ENCODE data around the gene CUL5. TPM values are rescaled to one million over a fixed set of nuclear protein-coding genes. Genes with fewer than 3 reads are reported as not detected.

Gene CUL5
- polyA plus RNA-seq, 1 donor (not counting 4 experiments of a cell fraction or from before 2014, with no cell fraction given), result 15.1 TPM

- no peak overlapping the region for H3K4me2 ChIP-seq (ENCODE audit: control insufficient read depth, extremely low read depth, insufficient read depth, low read depth, low read length)
- H3K79me2 ChIP-seq (ENCODE audit: control insufficient read depth, insufficient read depth, low read length), result peaks cover 98% of the 10 kb centered on the region
- H3K9ac ChIP-seq (ENCODE audit: control insufficient read depth, extremely low read depth, insufficient read depth, low read length), result no peak overlapping the region
- H3K27ac ChIP-seq (ENCODE audit: control insufficient read depth, insufficient read depth, low read length), result no peak overlapping the region
- H3K9me3 ChIP-seq (ENCODE audit: control insufficient read depth, low read depth, low read length), result no peaks in the 10 kb centered on the region
- peaks cover 3% of the 10 kb centered on the region for H3K4me1 ChIP-seq (ENCODE audit: control insufficient read depth, extremely low read depth, insufficient read depth, low read length)
- H3K27me3 ChIP-seq (ENCODE audit: control insufficient read depth, extremely low read depth, insufficient read depth, low read length), result no peaks in the 10 kb centered on the region
- DNase-seq (ENCODE audit: low read depth, low spot score) (no peak), FAIRE-seq (no peak)
- peaks cover 0 to 2% of the 10 kb centered on the region in 2 experiments for H3K36me3 ChIP-seq (ENCODE audit: control insufficient read depth in 2 of 2, extremely low read depth in 1 of 2, insufficient read depth in 2 of 2, low read length in 2 of 2)
- H4K20me1 ChIP-seq (ENCODE audit: control insufficient read depth, extremely low read depth, insufficient read depth, low read length), result no peaks in the 10 kb centered on the region
- H2AFZ ChIP-seq (ENCODE audit: control insufficient read depth, low read length), result no peak overlapping the region
- no peaks in the 10 kb centered on the region for H3K9me1 ChIP-seq (ENCODE audit: control insufficient read depth, extremely low read depth, insufficient read depth, low read length)
- no peak overlapping the region for H3K4me3 ChIP-seq (ENCODE audit: control insufficient read depth in 2 of 3, extremely low read depth in 1 of 3, insufficient read depth in 2 of 3, low read depth in 1 of 3, low read length in 3 of 3)
- no peak for TF ChIP-seq EZH2 (IDR thresholded peaks at IDR 0.05; ENCODE audit: low read length)
- no peak for TF ChIP-seq CTCF (optimal IDR thresholded peaks at IDR 0.05 in 1 of 3, IDR thresholded peaks at IDR 0.05 in 1 of 3, conservative IDR thresholded peaks at IDR 0.05 in 1 of 3; ENCODE audit: extremely low read depth in 1 of 3, insufficient read depth in 2 of 3, low read length in 3 of 3)
- dilution Hi-C loops (cut with MboI; ENCODE audit: extremely low pct_ligation_motif_present, low sequenced_read_pairs), result no loop called here
Measured at GRCh38 chr11:108016647-108017046, 7.9 kb downstream of the CUL5 start.

GRCh38 chr11:108018708-108019107 is 10.0 kb downstream of the CUL5 start:
- H3K9me1 ChIP-seq (ENCODE audit: control insufficient read depth, extremely low read depth, insufficient read depth, low read length), result no peaks in the 10 kb centered on the region
- no peak overlapping the region for H3K4me3 ChIP-seq (ENCODE audit: control insufficient read depth in 2 of 3, extremely low read depth in 1 of 3, insufficient read depth in 2 of 3, low read depth in 1 of 3, low read length in 3 of 3)
- DNase-seq (ENCODE audit: low read depth, low spot score), result no peak
- H3K79me2 ChIP-seq (ENCODE audit: control insufficient read depth, insufficient read depth, low read length), result peaks cover 98% of the 10 kb centered on the region
- no peak overlapping the region for H3K27ac ChIP-seq (ENCODE audit: control insufficient read depth, insufficient read depth, low read length)
- FAIRE-seq, result no peak
- H3K9me3 ChIP-seq (ENCODE audit: control insufficient read depth, low read depth, low read length), result no peaks in the 10 kb centered on the region
- TF ChIP-seq CTCF (optimal IDR thresholded peaks at IDR 0.05 in 1 of 3, IDR thresholded peaks at IDR 0.05 in 1 of 3, conservative IDR thresholded peaks at IDR 0.05 in 1 of 3; ENCODE audit: extremely low read depth in 1 of 3, insufficient read depth in 2 of 3, low read length in 3 of 3) (no peak), EZH2 (IDR thresholded peaks at IDR 0.05; ENCODE audit: low read length) (no peak)
- H3K4me2 ChIP-seq (ENCODE audit: control insufficient read depth, extremely low read depth, insufficient read depth, low read depth, low read length), result no peak overlapping the region
- H3K9ac ChIP-seq (ENCODE audit: control insufficient read depth, extremely low read depth, insufficient read depth, low read length), result no peak overlapping the region
- dilution Hi-C loops (cut with MboI; ENCODE audit: extremely low pct_ligation_motif_present, low sequenced_read_pairs), result no loop called here
- no peaks in the 10 kb centered on the region for H3K27me3 ChIP-seq (ENCODE audit: control insufficient read depth, extremely low read depth, insufficient read depth, low read length)
- no peaks in the 10 kb centered on the region for H3K4me1 ChIP-seq (ENCODE audit: control insufficient read depth, extremely low read depth, insufficient read depth, low read length)
- peaks cover 0 to 2% of the 10 kb centered on the region in 2 experiments for H3K36me3 ChIP-seq (ENCODE audit: control insufficient read depth in 2 of 2, extremely low read depth in 1 of 2, insufficient read depth in 2 of 2, low read length in 2 of 2)
- no peaks in the 10 kb centered on the region for H4K20me1 ChIP-seq (ENCODE audit: control insufficient read depth, extremely low read depth, insufficient read depth, low read length)
- no peak overlapping the region for H2AFZ ChIP-seq (ENCODE audit: control insufficient read depth, low read length)
